B cell (primary cell): Measurements from ENCODE around the gene CALML4. TPM values are rescaled to one million over a fixed set of nuclear protein-coding genes. Genes with fewer than 3 reads are reported as not detected.

ENCODE experiments used
- ATAC-seq: fragments of 200-7000 bp; cut with Tn5 transposase; one replicate; pipeline ENCODE4 v1.10.0; 2021; ENCODE audit warnings: low read depth, mild to moderate bottlenecking, moderate number of reproducible peaks, moderate library complexity
- CTCF ChIA-PET: fragments of 350-600 bp; sonication (Branson Sonifier 250); formaldehyde crosslinking; loops from one replicate; lab custom pipeline; 2021; ENCODE audit warnings: antibody characterized with exemption, inconsistent platforms; lab: Charles Lee
- POLR2A ChIA-PET: fragments of 350-600 bp; sonication (Branson Sonifier 250); formaldehyde crosslinking; loops from one replicate; lab custom pipeline; 2021; ENCODE audit warnings: antibody characterized with exemption; lab: Charles Lee
- DNase-seq: peaks from one replicate; pipeline ENCODE4 v3.0.0; 2013
- H2AFZ ChIP-seq: 2 replicates; pipeline ENCODE4 v1.6.1; 2012; ENCODE audit warnings: mild to moderate bottlenecking, low read depth, low read length; ENCODE audit not compliant: insufficient read depth, poor library complexity, severe bottlenecking
- H3K27ac ChIP-seq, 2 donors: 1 replicate in 1 of 2; 2 replicates in 1 of 2; pipeline ENCODE4 v1.5.1; 2012 to 2013; ENCODE audit warnings: low read length in 2 of 2, mild to moderate bottlenecking in 2 of 2, moderate library complexity in 1 of 2
- H3K27me3 ChIP-seq, 4 experiments: fragments of 200-600 bp in 1 of 4; sonication (generic) in 1 of 4; replicated peaks in 1 of 4; 1 replicate in 2 of 4; 2 replicates in 2 of 4; pipeline versions ENCODE4 v1.6.1 to v1.7.0; 2013 to 2016; ENCODE audit warnings: low read length in 3 of 4, mild to moderate bottlenecking in 2 of 4, mixed read lengths in 1 of 4, moderate library complexity in 1 of 4; ENCODE audit not compliant: insufficient read depth in 4 of 4, control insufficient read depth in 3 of 4; ENCODE audit errors: control extremely low read depth in 1 of 4
- H3K36me3 ChIP-seq, 2 experiments: replicated peaks in 1 of 2; 1 replicate in 1 of 2; 2 replicates in 1 of 2; pipeline versions ENCODE4 v1.6.1 to v1.7.1; 2013; ENCODE audit warnings: low read length in 1 of 2; ENCODE audit not compliant: insufficient read depth in 2 of 2, control insufficient read depth in 1 of 2; ENCODE audit errors: control extremely low read depth in 1 of 2, extremely low read depth in 1 of 2
- H3K4me1 ChIP-seq, 2 donors: fragments of 200-600 bp in 1 of 2; sonication (generic) in 1 of 2; 1 replicate in 1 of 2; 2 replicates in 1 of 2; pipeline versions ENCODE4 v1.5.1 to v1.6.1; 2013 to 2017; ENCODE audit warnings: low read length in 2 of 2; ENCODE audit not compliant: control insufficient read depth in 2 of 2, insufficient read depth in 2 of 2
- H3K4me2 ChIP-seq: replicated peaks from 2 replicates; pipeline ENCODE3; 2012; ENCODE audit warnings: mild to moderate bottlenecking, low read depth, low read length; ENCODE audit not compliant: poor library complexity, severe bottlenecking
- H3K4me3 ChIP-seq, 5 experiments: fragments of 200-600 bp in 1 of 5; sonication (generic) in 1 of 5; 1 replicate in 3 of 5; 2 replicates in 2 of 5; pipeline versions ENCODE4 v1.5.1 to v1.7.0; 2011 to 2016; ENCODE audit warnings: low read length in 4 of 5, mild to moderate bottlenecking in 4 of 5, low read depth in 2 of 5, control low read depth in 1 of 5, moderate library complexity in 1 of 5; ENCODE audit not compliant: insufficient read depth in 1 of 5; ENCODE audit errors: control extremely low read depth in 1 of 5, extremely low read depth in 1 of 5
- H3K79me2 ChIP-seq: fragments of 200-600 bp; sonication (generic); one replicate; pipeline ENCODE4 v1.6.0; 2016; ENCODE audit warnings: low read length; ENCODE audit not compliant: control insufficient read depth, insufficient read depth
- H3K9ac ChIP-seq: fragments of 200-600 bp; sonication (generic); 2 replicates; pipeline ENCODE4 v1.6.1; 2017; ENCODE audit warnings: mild to moderate bottlenecking, low read length, moderate library complexity
- H3K9me3 ChIP-seq, 3 donors: one replicate each; pipeline versions ENCODE4 v1.6.1 to v1.7.1; 2013; ENCODE audit warnings: low read length in 2 of 3; ENCODE audit not compliant: control insufficient read depth in 2 of 3, insufficient read depth in 1 of 3; ENCODE audit errors: control extremely low read depth in 1 of 3
- H4K20me1 ChIP-seq: 2 replicates; pipeline ENCODE4 v1.6.0; 2012; ENCODE audit warnings: mild to moderate bottlenecking, low read length; ENCODE audit not compliant: insufficient read depth, control insufficient read depth, poor library complexity, severe bottlenecking
- H3K27ac Mint-ChIP-seq: one replicate; pipeline ENCODE4 v1.8.0; 2021; ENCODE audit warnings: mixed read lengths
- H3K27me3 Mint-ChIP-seq: one replicate; pipeline ENCODE4 v1.8.0; 2021; ENCODE audit warnings: mixed read lengths
- H3K4me1 Mint-ChIP-seq: one replicate; pipeline ENCODE4 v1.8.0; 2021; ENCODE audit warnings: mixed read lengths
- H3K4me3 Mint-ChIP-seq: one replicate; pipeline ENCODE4 v1.8.0; 2021; ENCODE audit warnings: mixed read lengths
- H3K9me3 Mint-ChIP-seq: one replicate; pipeline ENCODE4 v1.8.0; 2022; ENCODE audit warnings: mixed read lengths; ENCODE audit not compliant: insufficient read depth
- CTCF ChIP-seq: fragments of 200-600 bp; IDR thresholded peaks from one replicate; pipeline ENCODE4 v1.8.0; 2022; ENCODE audit warnings: antibody characterized with exemption, mild to moderate bottlenecking
- EZH2 ChIP-seq: IDR thresholded peaks from 2 replicates; pipeline ENCODE4 v1.6.1; 2012; ENCODE audit warnings: borderline replicate concordance, low read depth, mild to moderate bottlenecking, moderate library complexity, low read length; ENCODE audit not compliant: insufficient read depth, poor library complexity, severe bottlenecking
- WGBS: methylation state at CpG from one replicate; pipeline ENCODE4 v1.1.5; 2013; ENCODE audit warnings: missing lambda C conversion rate; ENCODE audit not compliant: insufficient coverage; 5-methylcytosine and 5-hydroxymethylcytosine counted together
- intact Hi-C: fragments of 100-400 bp; cut with micrococcal nuclease; formaldehyde crosslinking; loops from one replicate; pipeline ENCODE4 v1.10.0; 2022
- polyA plus RNA-seq: library from polyadenylated mRNA; depleted of rRNA; stranded (reverse); fragments of >200 nt; gene quantifications from 2 replicates; pipeline ENCODE4 v1.2.3, GENCODE V29; 2012
- total RNA-seq, 2 donors: library from RNA; stranded (reverse); fragments of 120-200 nt in 1 of 2; gene quantifications; 1 replicate in 1 of 2; 2 replicates in 1 of 2; pipeline versions ENCODE4 v1.2.3 to v1.2.4, GENCODE V29; 2013 to 2022

The CALML4 gene
- total and polyA plus RNA-seq, 2 donors (not counting 1 experiment from before 2014, with no cell fraction given): 2.4 to 4.2 TPM

GRCh38 chr15:68190048-68190447 lies 15.1 kb downstream of the CALML4 start:
- Histone ChIP-seq H3K4me2 (no peak overlapping the region), H3K36me3 (peaks cover 15 to 55% of the 10 kb centered on the region in 2 experiments), H2AFZ (no peak overlapping the region), H3K9me3 (no peaks in the 10 kb centered on the region), H4K20me1 (no peaks in the 10 kb centered on the region), H3K4me3 (no peak overlapping the region), H3K79me2 (no peaks in the 10 kb centered on the region), H3K4me1 (no peaks in the 10 kb centered on the region), H3K9ac (no peak overlapping the region), H3K27me3 (no peaks in the 10 kb centered on the region), H3K27ac (no peak overlapping the region)
- ATAC-seq: no peak
- Mint-ChIP-seq H3K4me3 (no peak overlapping the region), H3K4me1 (peaks cover 6% of the 10 kb centered on the region), H3K27ac (no peak overlapping the region), H3K27me3 (no peaks in the 10 kb centered on the region), H3K9me3 (no peaks in the 10 kb centered on the region)
- no peak for DNase-seq
- CTCF ChIA-PET: no interaction called here
- POLR2A ChIA-PET: no interaction called here
- TF ChIP-seq CTCF: no peak
- no peak for TF ChIP-seq EZH2
- intact Hi-C loops: no loop called here
- WGBS: 100% methylated on average over 1 of the region's 4 CpGs

- CTCF ChIA-PET: no interaction called here
- ATAC-seq (no peak), DNase-seq (no peak)
- Histone ChIP-seq H3K9ac (no peak overlapping the region), H4K20me1 (no peaks in the 10 kb centered on the region), H3K9me3 (no peaks in the 10 kb centered on the region), H3K4me3 (no peak overlapping the region), H2AFZ (no peak overlapping the region), H3K79me2 (no peaks in the 10 kb centered on the region), H3K4me2 (no peak overlapping the region), H3K4me1 (no peaks in the 10 kb centered on the region), H3K36me3 (peaks cover 15 to 69% of the 10 kb centered on the region in 2 experiments), H3K27ac (no peak overlapping the region), H3K27me3 (no peaks in the 10 kb centered on the region)
- no peaks in the 10 kb centered on the region for H3K27me3 Mint-ChIP-seq
- POLR2A ChIA-PET: no interaction called here
- WGBS: no CpG with 5 or more reads among the region's 2 CpGs
- TF ChIP-seq CTCF: no peak
- no peak for TF ChIP-seq EZH2
- H3K4me3 Mint-ChIP-seq: no peak overlapping the region
- H3K9me3 Mint-ChIP-seq: no peaks in the 10 kb centered on the region
- no peak overlapping the region for H3K27ac Mint-ChIP-seq
- intact Hi-C loops: no loop called here
- peaks cover 6% of the 10 kb centered on the region for H3K4me1 Mint-ChIP-seq
These were observed 16.5 kb downstream of the CALML4 start for GRCh38 chr15:68188647-68189046.
